HL-60/S4 (cell line): Measurements from ENCODE around the gene TRIM3.

Experiments
- in situ Hi-C: fragments of 300-500 bp; cut with MboI; formaldehyde crosslinking; loops from 2 replicates; pipeline ENCODE4 v1.14.3; 2022; ENCODE audit warnings: low sequenced_read_pairs

The TRIM3 gene

DNA sequence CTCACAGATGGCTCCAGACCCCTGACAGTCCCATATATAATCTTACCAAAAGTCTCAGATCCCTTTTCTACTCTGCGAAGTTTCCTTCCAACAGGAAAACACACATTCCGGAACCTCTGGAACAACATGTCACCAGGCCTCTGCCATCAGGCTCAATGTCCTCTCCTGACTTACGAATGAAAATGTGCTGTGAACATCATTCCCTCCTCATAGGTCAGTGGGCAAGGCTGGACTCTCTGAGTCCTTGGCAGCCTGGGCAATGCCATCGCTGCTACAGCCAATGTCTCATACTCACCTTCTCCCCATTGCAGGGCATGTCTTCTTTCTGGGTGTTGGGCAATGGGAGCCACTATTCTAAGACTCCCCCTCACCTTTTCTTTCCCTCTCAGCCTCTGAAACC is 31.3 kb downstream of the TRIM3 start:
- in situ Hi-C loops: no loop called here

DNA sequence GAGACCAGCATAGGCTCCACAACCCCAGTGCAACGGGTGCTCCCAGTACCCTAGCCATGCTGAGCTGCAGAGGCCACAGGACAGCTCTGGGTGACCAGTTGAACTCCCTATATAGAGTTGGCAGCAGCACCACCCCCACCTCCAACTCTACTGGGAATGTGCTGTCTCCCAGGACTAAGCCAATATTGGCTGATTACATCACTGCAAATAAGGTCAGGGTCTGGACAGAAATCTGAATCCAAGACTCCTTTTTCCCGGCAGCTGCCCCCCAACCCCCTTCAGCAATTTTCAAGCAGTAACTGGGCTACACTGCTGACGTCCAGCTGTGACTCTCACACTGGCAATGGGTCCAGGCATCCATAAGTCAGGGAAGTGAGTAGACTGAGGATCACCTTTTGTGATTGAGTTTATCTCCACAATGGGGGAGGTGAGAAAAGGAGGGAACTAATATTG is 32.8 kb downstream of the TRIM3 start, which contains the start of gene HPX:
HPX (minus strand) TSS at position 82 of the 453 bp plus-strand sequence; CDS start at position 58, 24 bp downstream.
- in situ Hi-C loops: no loop called here

- in situ Hi-C loops: no loop called here
Observed at GRCh38 chr11:6438979-6439571, 34.7 kb downstream of the TRIM3 start.

DNA sequence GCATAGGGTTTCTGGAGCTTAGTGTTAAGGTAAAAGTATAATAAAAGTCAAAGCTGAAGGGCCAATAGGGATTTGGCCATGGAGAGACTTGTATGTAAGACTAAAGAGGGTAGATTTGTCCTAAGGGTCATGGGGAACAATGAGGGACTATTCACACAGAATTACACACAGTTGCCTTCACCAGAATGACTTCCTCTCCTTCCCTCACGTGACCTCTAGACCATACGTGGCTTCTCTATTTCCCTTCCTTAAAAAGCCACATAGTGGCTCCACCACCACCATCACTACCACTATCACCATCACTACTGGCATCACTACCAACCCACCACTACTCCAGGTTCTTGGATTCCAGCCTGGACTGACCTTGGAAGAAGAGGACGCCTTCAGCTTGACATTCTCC is 35.7 kb downstream of the TRIM3 start:
- in situ Hi-C loops: no loop called here

GRCh38 chr11:6437423-6437822 is 36.3 kb downstream of the TRIM3 start:
- in situ Hi-C loops: no loop called here

- in situ Hi-C loops: no loop called here
Observed at GRCh38 chr11:6433998-6434660, 39.6 kb downstream of the TRIM3 start.

- in situ Hi-C loops: no loop called here
Observed at GRCh38 chr11:6431861-6432260, 41.9 kb downstream of the TRIM3 start.

- in situ Hi-C loops: no loop called here
Observed at GRCh38 chr11:6427516-6427915, 46.2 kb downstream of the TRIM3 start.

DNA sequence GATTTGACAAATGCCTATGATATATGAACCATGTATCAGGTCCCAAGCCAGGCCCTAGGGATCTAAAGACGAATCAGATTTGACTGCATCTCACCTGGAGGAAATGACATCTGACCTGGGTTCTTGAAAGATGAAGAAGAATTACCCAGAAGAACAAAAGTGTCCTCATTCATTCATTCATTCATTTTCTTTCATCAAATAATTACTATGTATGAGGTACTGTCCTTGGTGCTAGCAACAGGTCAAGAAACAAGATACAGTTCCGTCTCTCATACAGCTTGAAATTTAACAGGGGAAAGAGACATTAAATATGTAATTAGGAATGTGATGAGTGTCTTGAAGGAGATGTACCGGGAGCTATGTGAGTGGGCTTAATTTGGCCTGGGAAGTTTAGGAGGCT is 53.1 kb downstream of the TRIM3 start:
- in situ Hi-C loops: no loop called here

- in situ Hi-C loops: no loop called here
Observed at GRCh38 chr11:6419009-6419631, 54.6 kb downstream of the TRIM3 start, which contains the start of gene APBB1. APBB1 (minus strand) TSS chr11:6419094; CDS start chr11:6411347, 7,747 bp downstream.

GRCh38 chr11:6418557-6419008 is 55.2 kb downstream of the TRIM3 start:
- in situ Hi-C loops: no loop called here

- in situ Hi-C loops: no loop called here
Observed at GRCh38 chr11:6417907-6418556, 55.7 kb downstream of the TRIM3 start.

DNA sequence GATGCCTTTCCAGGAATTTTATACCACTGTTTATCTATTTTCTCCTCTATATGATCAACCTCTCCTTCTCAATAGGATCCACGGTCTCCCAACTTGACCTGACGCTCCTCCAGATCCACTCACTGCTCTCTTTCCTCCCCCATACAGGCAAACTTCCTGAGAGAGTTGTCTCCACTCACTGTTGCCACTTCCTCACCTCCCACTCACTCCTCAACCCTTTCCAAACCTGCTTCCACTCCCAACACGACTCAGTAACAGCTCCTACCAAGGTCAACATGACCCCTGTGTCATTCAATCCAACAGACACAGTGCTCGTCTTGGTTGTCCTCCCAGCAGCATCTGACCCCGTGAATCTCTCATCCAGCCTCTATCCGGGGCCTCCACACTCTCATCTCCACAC is 57.9 kb downstream of the TRIM3 start:
- in situ Hi-C loops: no loop called here

DNA sequence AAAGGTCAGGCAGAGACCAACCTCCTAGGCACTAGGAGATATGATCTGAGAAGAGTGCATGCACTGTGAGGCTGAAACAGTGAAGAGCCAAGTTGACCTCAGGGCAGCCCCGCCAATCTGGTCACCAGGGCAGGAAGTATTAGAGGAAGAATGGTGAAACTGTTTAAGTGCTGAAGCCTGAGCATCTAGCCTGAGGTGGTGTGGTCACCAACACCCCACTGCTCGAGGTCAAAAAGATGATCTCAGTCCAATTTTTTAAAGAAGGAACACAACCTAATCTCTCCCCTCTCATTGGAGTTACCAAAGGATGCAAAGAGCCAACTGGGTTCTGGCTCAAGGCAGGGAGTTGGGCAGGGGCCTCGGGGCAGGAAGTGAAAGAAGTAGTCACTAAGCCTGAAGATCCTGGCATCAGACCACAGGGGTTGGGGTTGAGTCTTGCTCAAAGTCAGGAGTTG is 58.8 kb downstream of the TRIM3 start:
- in situ Hi-C loops: no loop called here

- in situ Hi-C loops: no loop called here
Observed at GRCh38 chr11:6413791-6414201, 59.9 kb downstream of the TRIM3 start.

- in situ Hi-C loops: no loop called here
Observed at GRCh38 chr11:6411594-6412031, 62.1 kb downstream of the TRIM3 start.

DNA sequence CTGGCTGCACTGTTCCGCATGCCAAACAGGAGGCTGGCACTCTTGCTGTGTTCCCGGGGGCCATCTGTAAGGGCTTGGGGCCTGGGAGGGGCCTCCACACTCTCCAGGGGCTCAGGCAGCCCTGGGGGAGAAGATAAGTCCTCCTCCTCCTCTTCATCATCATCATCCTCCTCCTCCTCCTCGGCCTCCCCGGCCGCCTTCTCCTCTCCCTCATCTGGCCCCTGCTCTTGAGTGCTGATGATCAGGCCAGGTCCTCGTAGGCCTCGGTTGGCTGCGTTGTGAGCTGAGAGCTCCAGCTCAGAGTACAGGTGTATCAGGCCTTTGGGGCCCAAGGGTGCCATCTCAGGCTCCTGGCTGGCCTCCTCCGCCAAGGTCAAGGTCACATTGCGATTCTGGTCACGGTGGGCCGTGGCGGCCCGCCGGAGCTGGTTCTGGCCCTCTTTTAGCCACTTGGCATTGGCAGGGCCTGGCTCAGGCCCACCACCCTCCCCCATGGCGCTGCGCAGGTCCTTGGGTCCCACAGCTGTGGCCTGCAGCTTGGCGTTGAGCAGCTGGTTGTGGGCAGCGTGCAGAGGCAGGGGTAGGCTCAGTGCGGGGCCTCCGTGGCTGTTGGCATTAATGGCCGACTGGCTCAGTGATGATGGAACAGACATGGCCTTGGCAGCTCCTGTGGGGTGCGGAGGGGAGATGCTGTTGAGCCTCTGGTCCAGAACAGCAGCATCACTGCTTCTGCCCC is 62.9 kb downstream of the TRIM3 start:
- in situ Hi-C loops: no loop called here

DNA sequence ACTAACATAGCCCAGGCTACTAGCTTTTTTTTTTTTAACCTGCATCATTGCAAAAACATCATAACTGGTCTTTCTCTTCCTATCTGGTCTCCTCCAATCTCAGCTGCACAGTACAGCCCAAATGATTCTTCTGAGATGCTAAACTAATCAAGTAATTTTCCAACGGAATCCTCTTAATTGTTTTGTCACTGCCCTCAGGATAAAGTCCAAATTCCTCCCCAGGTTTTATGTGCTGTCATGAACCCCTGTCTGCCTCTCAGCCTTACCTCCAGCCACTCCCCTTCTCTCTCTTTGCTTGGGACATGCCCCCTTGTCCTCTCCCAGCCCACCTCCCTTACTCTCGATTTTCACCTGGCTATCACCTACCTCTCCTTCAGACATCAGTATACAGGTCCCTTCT is 67.4 kb downstream of the TRIM3 start:
- in situ Hi-C loops: no loop called here

- in situ Hi-C loops: no loop called here
Observed at GRCh38 chr11:6405846-6406245, 67.9 kb downstream of the TRIM3 start.

DNA sequence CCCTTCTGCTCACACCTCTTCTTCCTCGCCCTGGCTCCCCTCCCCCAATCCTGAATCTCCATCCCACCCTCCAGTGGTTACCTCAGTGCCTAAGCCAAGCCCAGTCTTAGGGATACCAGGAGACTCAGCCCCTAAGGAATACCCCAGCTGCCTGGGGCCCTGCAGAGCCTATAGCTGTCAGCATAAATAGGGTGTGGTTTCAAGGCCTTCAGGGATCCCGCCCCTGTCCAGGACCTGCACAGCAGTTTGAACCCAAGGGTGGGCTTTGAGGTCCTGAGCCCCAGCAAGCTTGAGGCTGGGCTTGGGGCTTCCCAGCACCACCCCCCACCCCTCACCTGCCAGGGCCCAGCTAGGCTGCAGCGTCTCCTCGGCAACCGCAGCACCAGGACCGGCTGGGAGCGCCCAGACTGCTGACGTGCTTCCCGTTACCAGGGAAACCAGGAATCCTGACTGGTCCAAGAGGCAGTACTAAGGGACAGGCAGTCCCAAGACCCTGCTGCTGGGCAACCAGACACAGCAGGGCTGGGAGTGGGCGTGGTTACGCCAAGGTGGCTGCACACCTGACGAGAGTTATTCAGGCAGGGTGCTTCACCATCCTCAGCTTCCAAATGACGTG is 68.6 kb downstream of the TRIM3 start:
- in situ Hi-C loops: no loop called here
